Measurements from ENCODE around the gene CNTD1.

GRCh38 chr17:42773290-42774035, 25.2 kb upstream of the CNTD1 start, which contains the start of gene VPS25:
- TF ChIP-seq EZH2 (IDR thresholded peaks at IDR 0.05; ENCODE audit: insufficient read depth, poor library complexity, severe bottlenecking) (no peak), EZH2phosphoT487 (IDR thresholded peaks at IDR 0.05; ENCODE audit: insufficient read depth, low read depth) (no peak)
